HepG2 (cell line): Measurements from ENCODE around the gene ZNF530. TPM values are rescaled to one million over a fixed set of nuclear protein-coding genes. Genes with fewer than 3 reads are reported as not detected.

Source experiments
- GZF1 ChIP-seq: sonication (generic); formaldehyde crosslinking; IDR thresholded peaks from 2 replicates; pipeline ENCODE4 v1.5.1; 2020; ENCODE audit warnings: mild to moderate bottlenecking, missing genetic modification reagents
- HNF1B ChIP-seq: sonication (generic); formaldehyde crosslinking; IDR thresholded peaks from 2 replicates; pipeline ENCODE4 v1.5.1; 2020; ENCODE audit warnings: mild to moderate bottlenecking, moderate library complexity, missing genetic modification reagents
- JUND ChIP-seq: sonication (generic); formaldehyde crosslinking; IDR thresholded peaks from 2 replicates; pipeline ENCODE4 v1.8.0; 2022; ENCODE audit warnings: mild to moderate bottlenecking, missing genetic modification reagents
- NR3C1 ChIP-seq: sonication (generic); formaldehyde crosslinking; IDR thresholded peaks from 2 replicates; pipeline ENCODE4 v1.4.0; 2020; ENCODE audit warnings: missing genetic modification reagents
- PCBP1 ChIP-seq: fragments of 200-400 bp; formaldehyde crosslinking; IDR thresholded peaks from 2 replicates; pipeline ENCODE4 v1.6.1; 2017; ENCODE audit warnings: mild to moderate bottlenecking, low read depth, low read length, borderline replicate concordance
- PCBP2 ChIP-seq: fragments of 200-400 bp; formaldehyde crosslinking; optimal IDR thresholded peaks from 2 replicates; pipeline ENCODE3; 2018; ENCODE audit warnings: low read length, low read depth; ENCODE audit not compliant: poor library complexity, severe bottlenecking
- RARA ChIP-seq: IDR thresholded peaks from 2 replicates; pipeline ENCODE4 v1.6.1; 2016; ENCODE audit warnings: missing genetic modification reagents, missing compliant biosample characterization
- SP4 ChIP-seq: sonication (generic); formaldehyde crosslinking; IDR thresholded peaks from 2 replicates; pipeline ENCODE4 v1.8.1; 2023; ENCODE audit warnings: mild to moderate bottlenecking, missing genetic modification reagents
- ZBTB20 ChIP-seq: sonication (generic); formaldehyde crosslinking; IDR thresholded peaks from 2 replicates; pipeline ENCODE4 v1.8.1; 2023; ENCODE audit warnings: missing genetic modification reagents, low read depth, mild to moderate bottlenecking, borderline replicate concordance
- ZBTB21 ChIP-seq: sonication (generic); formaldehyde crosslinking; IDR thresholded peaks from 2 replicates; pipeline ENCODE4 v1.4.0; 2020; ENCODE audit warnings: missing genetic modification reagents
- ZFYVE20 ChIP-seq: sonication (generic); formaldehyde crosslinking; IDR thresholded peaks from 2 replicates; pipeline ENCODE4 v1.8.0; 2023; ENCODE audit warnings: low read depth, mild to moderate bottlenecking, moderate library complexity, missing genetic modification reagents, borderline replicate concordance
- ZNF337 ChIP-seq: sonication (generic); formaldehyde crosslinking; IDR thresholded peaks from 2 replicates; pipeline ENCODE4 v1.5.1; 2020; ENCODE audit warnings: missing genetic modification reagents, low read depth, mild to moderate bottlenecking, borderline replicate concordance
- polyA plus RNA-seq, 8 experiments: library from polyadenylated mRNA; depleted of rRNA in 3 of 8; stranded (reverse) in 7 of 8; unstranded in 1 of 8; fragments of >200 nt; fragmentation: Illumina TruSeq in 4 of 8; extraction: Trizol in 4 of 8; gene quantifications; 2 replicates each; pipeline versions ENCODE4 v1.2.1 to v1.2.3, GENCODE V29; 2011 to 2016; ENCODE audit warnings: low read depth in 4 of 8, missing spikeins in 1 of 8, mixed read lengths in 1 of 8; ENCODE audit not compliant: insufficient read depth in 1 of 8
- total RNA-seq, 5 experiments: library from RNA; depleted of rRNA; stranded (reverse); fragments of >200 nt; fragmentation: Illumina TruSeq; extraction: Trizol; gene quantifications; 2 replicates each; pipeline ENCODE4 v1.2.3, GENCODE V29; 2016; ENCODE audit warnings: low read depth in 1 of 5
- TF ChIP-seq, protein P1 (sequence below), 2 experiments: sonication (generic) in 1 of 2; formaldehyde crosslinking in 1 of 2; IDR thresholded peaks; 2 replicates each; pipeline versions ENCODE4 v1.6.1 to v1.9.0; 2014 to 2022; ENCODE audit warnings: antibody characterized with exemption in 1 of 2, borderline replicate concordance in 1 of 2, inconsistent platforms in 1 of 2, low read depth in 1 of 2, missing genetic modification reagents in 1 of 2
- TF ChIP-seq, protein P2 (sequence below): sonication (generic); formaldehyde crosslinking; IDR thresholded peaks from 2 replicates; pipeline ENCODE4 v1.4.0; 2020; ENCODE audit warnings: missing genetic modification reagents
- TF ChIP-seq, protein P3 (sequence below): sonication (generic); formaldehyde crosslinking; IDR thresholded peaks from 2 replicates; pipeline ENCODE4 v1.5.0; 2020; ENCODE audit warnings: mild to moderate bottlenecking, missing genetic modification reagents

The ZNF530 gene
- total and polyA plus RNA-seq, 2 of the 13 experiments (the other 11 are each of a cell fraction or from before 2014, with no cell fraction given): 1.1 to 7.8 TPM

- TF ChIP-seq, protein P1, sequence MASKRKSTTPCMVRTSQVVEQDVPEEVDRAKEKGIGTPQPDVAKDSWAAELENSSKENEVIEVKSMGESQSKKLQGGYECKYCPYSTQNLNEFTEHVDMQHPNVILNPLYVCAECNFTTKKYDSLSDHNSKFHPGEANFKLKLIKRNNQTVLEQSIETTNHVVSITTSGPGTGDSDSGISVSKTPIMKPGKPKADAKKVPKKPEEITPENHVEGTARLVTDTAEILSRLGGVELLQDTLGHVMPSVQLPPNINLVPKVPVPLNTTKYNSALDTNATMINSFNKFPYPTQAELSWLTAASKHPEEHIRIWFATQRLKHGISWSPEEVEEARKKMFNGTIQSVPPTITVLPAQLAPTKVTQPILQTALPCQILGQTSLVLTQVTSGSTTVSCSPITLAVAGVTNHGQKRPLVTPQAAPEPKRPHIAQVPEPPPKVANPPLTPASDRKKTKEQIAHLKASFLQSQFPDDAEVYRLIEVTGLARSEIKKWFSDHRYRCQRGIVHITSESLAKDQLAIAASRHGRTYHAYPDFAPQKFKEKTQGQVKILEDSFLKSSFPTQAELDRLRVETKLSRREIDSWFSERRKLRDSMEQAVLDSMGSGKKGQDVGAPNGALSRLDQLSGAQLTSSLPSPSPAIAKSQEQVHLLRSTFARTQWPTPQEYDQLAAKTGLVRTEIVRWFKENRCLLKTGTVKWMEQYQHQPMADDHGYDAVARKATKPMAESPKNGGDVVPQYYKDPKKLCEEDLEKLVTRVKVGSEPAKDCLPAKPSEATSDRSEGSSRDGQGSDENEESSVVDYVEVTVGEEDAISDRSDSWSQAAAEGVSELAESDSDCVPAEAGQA (IDR thresholded peaks at IDR 0.05; ENCODE audit: low read depth): peak; percentile 76
- TF ChIP-seq, protein P1 (CRISPR knock-in tag; IDR thresholded peaks at IDR 0.05; ENCODE audit: borderline replicate concordance): no peak
- TF ChIP-seq ZBTB21 (CRISPR knock-in tag): no peak
- TF ChIP-seq ZBTB20 (CRISPR knock-in tag): no peak
- TF ChIP-seq HNF1B (CRISPR knock-in tag): 0 out of 2 replicates have a peak, but pooled peaks have one; percentile 43
- TF ChIP-seq GZF1 (CRISPR knock-in tag): no peak
- no peak for TF ChIP-seq NR3C1 (CRISPR knock-in tag)
- 0 out of 2 replicates have a peak, but pooled peaks have one; percentile 42 for TF ChIP-seq ZNF337 (CRISPR knock-in tag)
- TF ChIP-seq, protein P2, sequence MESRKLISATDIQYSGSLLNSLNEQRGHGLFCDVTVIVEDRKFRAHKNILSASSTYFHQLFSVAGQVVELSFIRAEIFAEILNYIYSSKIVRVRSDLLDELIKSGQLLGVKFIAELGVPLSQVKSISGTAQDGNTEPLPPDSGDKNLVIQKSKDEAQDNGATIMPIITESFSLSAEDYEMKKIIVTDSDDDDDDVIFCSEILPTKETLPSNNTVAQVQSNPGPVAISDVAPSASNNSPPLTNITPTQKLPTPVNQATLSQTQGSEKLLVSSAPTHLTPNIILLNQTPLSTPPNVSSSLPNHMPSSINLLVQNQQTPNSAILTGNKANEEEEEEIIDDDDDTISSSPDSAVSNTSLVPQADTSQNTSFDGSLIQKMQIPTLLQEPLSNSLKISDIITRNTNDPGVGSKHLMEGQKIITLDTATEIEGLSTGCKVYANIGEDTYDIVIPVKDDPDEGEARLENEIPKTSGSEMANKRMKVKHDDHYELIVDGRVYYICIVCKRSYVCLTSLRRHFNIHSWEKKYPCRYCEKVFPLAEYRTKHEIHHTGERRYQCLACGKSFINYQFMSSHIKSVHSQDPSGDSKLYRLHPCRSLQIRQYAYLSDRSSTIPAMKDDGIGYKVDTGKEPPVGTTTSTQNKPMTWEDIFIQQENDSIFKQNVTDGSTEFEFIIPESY (CRISPR knock-in tag): no peak
- peak; percentile 54; the same call in 1 of the 2 replicates for TF ChIP-seq SP4 (CRISPR knock-in tag)
- no peak for TF ChIP-seq ZFYVE20 (CRISPR knock-in tag)
- no peak for TF ChIP-seq RARA
- TF ChIP-seq JUND (CRISPR knock-in tag): no peak
- TF ChIP-seq, protein P3, sequence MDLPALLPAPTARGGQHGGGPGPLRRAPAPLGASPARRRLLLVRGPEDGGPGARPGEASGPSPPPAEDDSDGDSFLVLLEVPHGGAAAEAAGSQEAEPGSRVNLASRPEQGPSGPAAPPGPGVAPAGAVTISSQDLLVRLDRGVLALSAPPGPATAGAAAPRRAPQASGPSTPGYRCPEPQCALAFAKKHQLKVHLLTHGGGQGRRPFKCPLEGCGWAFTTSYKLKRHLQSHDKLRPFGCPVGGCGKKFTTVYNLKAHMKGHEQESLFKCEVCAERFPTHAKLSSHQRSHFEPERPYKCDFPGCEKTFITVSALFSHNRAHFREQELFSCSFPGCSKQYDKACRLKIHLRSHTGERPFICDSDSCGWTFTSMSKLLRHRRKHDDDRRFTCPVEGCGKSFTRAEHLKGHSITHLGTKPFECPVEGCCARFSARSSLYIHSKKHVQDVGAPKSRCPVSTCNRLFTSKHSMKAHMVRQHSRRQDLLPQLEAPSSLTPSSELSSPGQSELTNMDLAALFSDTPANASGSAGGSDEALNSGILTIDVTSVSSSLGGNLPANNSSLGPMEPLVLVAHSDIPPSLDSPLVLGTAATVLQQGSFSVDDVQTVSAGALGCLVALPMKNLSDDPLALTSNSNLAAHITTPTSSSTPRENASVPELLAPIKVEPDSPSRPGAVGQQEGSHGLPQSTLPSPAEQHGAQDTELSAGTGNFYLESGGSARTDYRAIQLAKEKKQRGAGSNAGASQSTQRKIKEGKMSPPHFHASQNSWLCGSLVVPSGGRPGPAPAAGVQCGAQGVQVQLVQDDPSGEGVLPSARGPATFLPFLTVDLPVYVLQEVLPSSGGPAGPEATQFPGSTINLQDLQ: no peak
- no peak for TF ChIP-seq PCBP2
- no peak for TF ChIP-seq PCBP1
These were observed at the start of gene ZNF530 (continued) for GRCh38 chr19:57599761-57600383.
